PFSK-1 (cell line): ENCODE results near the gene NPHP4.

Experiments used
- FOXP2 ChIP-seq: optimal IDR thresholded peaks from 2 replicates; pipeline ENCODE3; 2011; ENCODE audit warnings: borderline replicate concordance, control low read depth, inconsistent platforms; ENCODE audit not compliant: insufficient read depth; ENCODE audit errors: extremely low read length, extremely low read depth
- POLR2AphosphoS5 ChIP-seq: IDR thresholded peaks from 2 replicates; pipeline ENCODE4 v1.6.1; 2012; ENCODE audit warnings: low read depth, mild to moderate bottlenecking, control low read depth, low read length, moderate library complexity
- SIN3A ChIP-seq: IDR thresholded peaks from 2 replicates; pipeline ENCODE4 v1.6.1; 2012; ENCODE audit warnings: mild to moderate bottlenecking, low read length, moderate library complexity, borderline replicate concordance; ENCODE audit not compliant: insufficient read depth
- TAF1 ChIP-seq: IDR thresholded peaks from 2 replicates; pipeline ENCODE4 v1.6.1; 2012; ENCODE audit warnings: low read length, control low read depth, borderline replicate concordance; ENCODE audit not compliant: insufficient read depth
- TF ChIP-seq, protein P1 (sequence below), 2 experiments: IDR thresholded peaks; 2 replicates each; pipeline versions ENCODE4 v1.6.1 to v1.8.0; 2011 to 2012; ENCODE audit warnings: low read depth in 2 of 2, low read length in 2 of 2, control low read depth in 1 of 2, inconsistent platforms in 1 of 2, mild to moderate bottlenecking in 1 of 2, moderate library complexity in 1 of 2; ENCODE audit not compliant: insufficient read depth in 1 of 2

Gene NPHP4

DNA sequence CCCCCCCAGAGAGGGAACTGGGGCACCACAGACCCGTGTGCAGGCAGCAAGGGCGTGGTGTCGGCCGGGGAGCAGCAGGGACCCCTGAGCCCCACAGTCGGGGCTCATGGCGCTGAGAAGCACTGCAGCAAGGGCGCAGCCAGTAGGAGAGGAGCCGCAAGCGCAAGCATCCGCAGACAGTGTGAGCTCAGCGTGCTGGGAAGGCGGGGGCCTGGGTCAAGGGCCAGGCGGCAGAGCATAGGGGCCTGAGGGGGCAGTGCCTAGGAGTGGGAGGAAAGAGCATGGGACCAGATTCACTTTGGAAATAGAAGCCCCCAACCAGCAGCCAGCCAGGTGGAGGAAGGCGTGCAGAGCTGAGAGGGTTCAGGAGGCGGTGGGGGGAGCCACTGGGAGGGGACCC, 46.8 kb upstream of the NPHP4 start:
- TF ChIP-seq, protein P1, sequence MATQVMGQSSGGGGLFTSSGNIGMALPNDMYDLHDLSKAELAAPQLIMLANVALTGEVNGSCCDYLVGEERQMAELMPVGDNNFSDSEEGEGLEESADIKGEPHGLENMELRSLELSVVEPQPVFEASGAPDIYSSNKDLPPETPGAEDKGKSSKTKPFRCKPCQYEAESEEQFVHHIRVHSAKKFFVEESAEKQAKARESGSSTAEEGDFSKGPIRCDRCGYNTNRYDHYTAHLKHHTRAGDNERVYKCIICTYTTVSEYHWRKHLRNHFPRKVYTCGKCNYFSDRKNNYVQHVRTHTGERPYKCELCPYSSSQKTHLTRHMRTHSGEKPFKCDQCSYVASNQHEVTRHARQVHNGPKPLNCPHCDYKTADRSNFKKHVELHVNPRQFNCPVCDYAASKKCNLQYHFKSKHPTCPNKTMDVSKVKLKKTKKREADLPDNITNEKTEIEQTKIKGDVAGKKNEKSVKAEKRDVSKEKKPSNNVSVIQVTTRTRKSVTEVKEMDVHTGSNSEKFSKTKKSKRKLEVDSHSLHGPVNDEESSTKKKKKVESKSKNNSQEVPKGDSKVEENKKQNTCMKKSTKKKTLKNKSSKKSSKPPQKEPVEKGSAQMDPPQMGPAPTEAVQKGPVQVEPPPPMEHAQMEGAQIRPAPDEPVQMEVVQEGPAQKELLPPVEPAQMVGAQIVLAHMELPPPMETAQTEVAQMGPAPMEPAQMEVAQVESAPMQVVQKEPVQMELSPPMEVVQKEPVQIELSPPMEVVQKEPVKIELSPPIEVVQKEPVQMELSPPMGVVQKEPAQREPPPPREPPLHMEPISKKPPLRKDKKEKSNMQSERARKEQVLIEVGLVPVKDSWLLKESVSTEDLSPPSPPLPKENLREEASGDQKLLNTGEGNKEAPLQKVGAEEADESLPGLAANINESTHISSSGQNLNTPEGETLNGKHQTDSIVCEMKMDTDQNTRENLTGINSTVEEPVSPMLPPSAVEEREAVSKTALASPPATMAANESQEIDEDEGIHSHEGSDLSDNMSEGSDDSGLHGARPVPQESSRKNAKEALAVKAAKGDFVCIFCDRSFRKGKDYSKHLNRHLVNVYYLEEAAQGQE (IDR thresholded peaks at IDR 0.05; ENCODE audit: insufficient read depth in 1 of 2, low read depth in 2 of 2, low read length in 2 of 2), result no peak

DNA sequence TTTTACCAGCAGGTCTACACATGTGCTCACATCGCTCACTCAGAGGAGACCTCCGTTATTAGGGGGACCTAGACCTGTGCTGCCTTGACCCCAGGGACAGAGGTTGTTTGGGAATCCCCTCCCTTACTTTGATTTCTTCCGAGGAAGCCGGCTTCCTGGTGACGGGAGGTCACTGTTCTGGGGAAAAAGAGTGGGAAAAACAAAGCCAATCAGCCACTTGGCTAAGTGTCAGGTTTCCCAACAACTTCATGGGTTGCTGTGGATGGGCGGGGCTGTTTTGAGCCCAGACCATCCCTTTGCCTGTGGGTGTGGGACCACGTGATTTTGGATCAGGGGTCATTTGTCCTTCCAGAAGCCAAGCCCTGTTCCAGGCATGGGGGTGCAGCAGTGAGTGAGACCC, 46.4 kb upstream of the NPHP4 start:
- TF ChIP-seq POLR2AphosphoS5 (no peak), FOXP2 (no peak), TAF1 (no peak), SIN3A (no peak)

DNA sequence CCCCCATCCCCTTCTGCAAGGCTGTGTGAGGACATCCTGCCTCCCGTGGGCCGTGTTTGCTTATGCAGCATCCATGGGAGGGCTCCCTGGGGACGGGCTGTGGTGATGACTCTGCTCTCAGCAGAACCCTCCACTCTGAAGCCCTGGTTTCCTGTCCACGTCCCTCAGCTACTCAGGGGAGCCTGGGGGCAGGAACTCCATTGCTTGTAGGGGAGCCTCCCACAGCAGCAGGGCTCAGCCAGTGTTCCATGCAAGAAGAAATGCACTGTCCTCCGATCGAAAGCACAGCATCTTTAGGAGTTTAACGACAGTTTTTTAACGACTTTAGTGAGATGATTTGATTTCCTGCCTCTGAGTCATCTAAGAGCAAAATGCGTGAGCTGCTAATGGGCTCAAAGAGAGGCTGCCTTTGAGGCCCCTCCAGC, 45.1 kb upstream of the NPHP4 start:
- TF ChIP-seq POLR2AphosphoS5 (no peak), SIN3A (no peak)

DNA sequence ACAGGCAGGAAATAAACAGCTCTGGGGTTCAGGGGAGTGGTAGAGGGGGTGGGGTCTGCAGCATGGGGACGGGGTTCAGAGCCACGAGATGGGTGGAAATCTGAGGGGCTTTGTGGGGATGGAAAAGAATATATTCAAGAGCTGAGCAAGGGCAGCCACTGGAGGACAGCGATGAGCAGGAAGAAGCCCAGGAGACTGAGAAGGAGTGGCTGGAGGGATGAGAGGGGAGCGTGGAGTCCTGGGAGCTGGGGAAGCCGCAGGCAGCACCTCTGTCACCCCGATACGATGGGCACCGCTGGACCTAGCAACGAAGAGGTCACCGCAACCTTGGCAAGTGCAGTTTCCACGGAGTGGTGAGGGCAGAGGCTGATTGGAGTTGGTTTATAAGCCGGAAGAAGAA, 43.5 kb upstream of the NPHP4 start:
- TF ChIP-seq SIN3A, result no peak
- no peak for TF ChIP-seq TAF1
- TF ChIP-seq FOXP2, result no peak
- TF ChIP-seq, protein P1 (IDR thresholded peaks at IDR 0.05; ENCODE audit: insufficient read depth in 1 of 2, low read depth in 2 of 2, low read length in 2 of 2), result no peak

DNA sequence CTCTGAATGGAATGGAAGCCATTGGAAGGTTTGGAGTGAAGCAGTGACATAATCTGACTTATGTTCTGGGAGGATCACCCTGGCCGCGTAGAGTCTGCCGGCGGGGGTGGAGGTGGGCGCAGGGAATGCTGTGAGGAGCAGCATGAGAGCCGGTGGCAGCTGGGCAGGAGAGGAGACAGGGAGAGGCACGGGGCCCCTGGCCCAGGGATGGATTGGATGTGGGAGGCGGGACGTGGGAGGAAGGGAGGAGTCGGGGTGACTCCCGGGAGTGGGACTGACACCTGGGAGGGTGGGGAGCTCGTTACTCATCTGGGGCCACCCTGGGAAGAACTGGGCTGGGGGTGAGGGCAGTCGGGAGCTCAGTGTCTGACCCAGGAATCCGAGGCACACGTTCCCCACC, 43.1 kb upstream of the NPHP4 start:
- TF ChIP-seq POLR2AphosphoS5, result no peak
- no peak for TF ChIP-seq TAF1
- no peak for TF ChIP-seq FOXP2
- no peak for TF ChIP-seq SIN3A
- TF ChIP-seq, protein P1 (IDR thresholded peaks at IDR 0.05; ENCODE audit: insufficient read depth in 1 of 2, low read depth in 2 of 2, low read length in 2 of 2), result no peak

DNA sequence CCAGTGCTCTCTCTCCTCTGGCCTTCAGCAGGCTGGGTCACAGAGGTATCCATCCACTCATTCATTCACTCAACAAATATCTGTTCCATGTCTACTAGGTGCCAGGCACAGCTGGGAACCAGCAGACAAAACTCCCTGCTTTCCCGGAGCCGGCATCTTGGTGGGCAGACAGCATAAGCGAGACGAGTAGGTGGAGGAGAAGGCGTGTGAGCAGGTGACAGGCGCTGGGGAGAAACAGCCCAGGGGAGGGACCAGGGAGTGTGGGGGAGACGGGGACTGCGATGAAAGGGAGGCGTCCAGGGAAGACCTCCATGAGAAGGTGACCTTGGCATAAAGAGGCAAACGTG, 42.5 kb upstream of the NPHP4 start:
- TF ChIP-seq SIN3A (no peak), TAF1 (no peak), FOXP2 (no peak), POLR2AphosphoS5 (no peak)
- TF ChIP-seq, protein P1 (IDR thresholded peaks at IDR 0.05; ENCODE audit: insufficient read depth in 1 of 2, low read depth in 2 of 2, low read length in 2 of 2), result no peak
